Measurements from ENCODE around the gene GPC6.
A peak's percentile ranks its signal among the peaks of the same experiment; 100 is the strongest.

The GPC6 gene

DNA sequence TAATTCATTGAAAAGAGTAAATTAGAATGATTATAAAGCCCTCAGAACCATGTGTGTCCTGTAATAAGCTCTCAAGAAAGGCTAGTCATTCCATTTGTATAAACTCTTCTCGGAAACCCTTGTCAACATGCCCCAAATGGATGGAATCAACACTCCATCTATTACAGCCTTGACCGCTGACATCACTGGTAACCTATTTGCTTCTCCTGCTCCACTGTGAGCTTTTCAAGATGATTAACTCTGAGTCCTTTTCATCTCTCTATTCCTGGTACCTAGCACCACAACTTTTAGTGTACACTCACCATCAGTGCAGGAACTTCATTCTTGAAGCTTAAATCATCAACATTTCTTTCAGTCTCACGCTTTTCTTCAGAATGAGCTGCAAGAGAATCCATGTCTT is 640.9 kb downstream of the GPC6 start:
- WGBS (ENCODE audit: extremely low coverage, insufficient coverage, low lambda C conversion rate): no CpG with 5 or more reads among the region's 3 CpGs
- H3K4ac ChIP-seq (ENCODE audit: low read depth, low read length): no peak overlapping the region
- H3K4me2 ChIP-seq (ENCODE audit: low read length): no peak overlapping the region

DNA sequence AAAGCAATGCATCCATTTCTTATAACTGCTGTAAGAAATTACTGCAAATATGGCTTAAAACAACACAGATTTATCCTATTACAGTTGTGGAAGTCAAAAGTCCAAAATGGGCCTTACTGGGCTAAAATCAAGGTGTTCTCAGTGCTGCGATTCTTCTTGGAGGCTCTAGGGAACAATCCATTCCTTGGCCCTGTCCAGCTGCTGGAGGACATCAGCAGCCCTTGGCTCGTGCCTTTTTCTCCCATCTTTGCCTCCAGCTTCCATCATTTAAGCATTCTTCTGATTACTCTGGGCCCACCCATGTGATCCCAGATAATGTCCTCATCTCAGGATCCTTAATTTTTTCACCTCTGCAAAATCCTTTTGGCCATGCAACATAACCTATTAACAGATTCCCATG is 645.8 kb downstream of the GPC6 start:
- no peak overlapping the region for H3K4ac ChIP-seq (ENCODE audit: low read depth, low read length)
- no peak overlapping the region for H4K8ac ChIP-seq (ENCODE audit: low read depth, low read length)
- no peak overlapping the region for H3K56ac ChIP-seq (ENCODE audit: low read length)
- no peaks in the 10 kb centered on the region for H3K79me1 ChIP-seq (ENCODE audit: low read length)
- H3K27ac ChIP-seq (ENCODE audit: low read depth, low read length): no peak overlapping the region
- H3K27me3 ChIP-seq (ENCODE audit: insufficient read depth, low read length, poor library complexity): no peaks in the 10 kb centered on the region
- no peak overlapping the region for H2BK15ac ChIP-seq (replicated peaks; ENCODE audit: low read depth)
- no peak overlapping the region for H2BK5ac ChIP-seq (ENCODE audit: low read length)
- no CpG with 5 or more reads among the region's 2 CpGs for WGBS (ENCODE audit: extremely low coverage, insufficient coverage, low lambda C conversion rate)
- no peak overlapping the region for H2AK5ac ChIP-seq (ENCODE audit: low read length)
- H3K79me2 ChIP-seq (ENCODE audit: control insufficient read depth, insufficient read depth, low read length): no peaks in the 10 kb centered on the region
- no peaks in the 10 kb centered on the region for H3K4me1 ChIP-seq (ENCODE audit: control insufficient read depth, low read depth, low read length)
- no peak overlapping the region for H3K4me2 ChIP-seq (ENCODE audit: low read length)
- H3K4me3 ChIP-seq (ENCODE audit: low read length): no peak overlapping the region
- no peak overlapping the region for H2BK120ac ChIP-seq (ENCODE audit: low read depth, low read length)
- no peak overlapping the region for H3K9ac ChIP-seq (ENCODE audit: low read length)
- H3K36me3 ChIP-seq (ENCODE audit: control insufficient read depth, insufficient read depth, low read length): no peaks in the 10 kb centered on the region
- no peak overlapping the region for H3K23ac ChIP-seq (ENCODE audit: low read length)
- DNase-seq: peak; percentile 11
- no peak overlapping the region for H3K18ac ChIP-seq (ENCODE audit: low read length)
- no peak overlapping the region for H4K5ac ChIP-seq (ENCODE audit: low read length)

More for the DNA sequence above, 640.9 kb downstream of the GPC6 start:
- no peaks in the 10 kb centered on the region for H3K79me2 ChIP-seq (ENCODE audit: control insufficient read depth, insufficient read depth, low read length)
- no peak overlapping the region for H3K9ac ChIP-seq (ENCODE audit: low read length)
- no peak overlapping the region for H2BK120ac ChIP-seq (ENCODE audit: low read depth, low read length)
- H2AK5ac ChIP-seq (ENCODE audit: low read length): no peak overlapping the region
- H2BK5ac ChIP-seq (ENCODE audit: low read length): no peak overlapping the region
- no peaks in the 10 kb centered on the region for H3K79me1 ChIP-seq (ENCODE audit: low read length)
- no peak overlapping the region for H3K56ac ChIP-seq (ENCODE audit: low read length)
- no peak overlapping the region for H3K18ac ChIP-seq (ENCODE audit: low read length)
- H4K5ac ChIP-seq (ENCODE audit: low read length): no peak overlapping the region
- no peak overlapping the region for H3K23ac ChIP-seq (ENCODE audit: low read length)
- no peaks in the 10 kb centered on the region for H3K36me3 ChIP-seq (ENCODE audit: control insufficient read depth, insufficient read depth, low read length)
- no peaks in the 10 kb centered on the region for H3K27me3 ChIP-seq (ENCODE audit: insufficient read depth, low read length, poor library complexity)
- no peak for DNase-seq
- no peak overlapping the region for H3K4me3 ChIP-seq (ENCODE audit: low read length)
- no peaks in the 10 kb centered on the region for H3K4me1 ChIP-seq (ENCODE audit: control insufficient read depth, low read depth, low read length)
- no peak overlapping the region for H2BK15ac ChIP-seq (replicated peaks; ENCODE audit: low read depth)
- no peak overlapping the region for H3K27ac ChIP-seq (ENCODE audit: low read depth, low read length)
- no peak overlapping the region for H4K8ac ChIP-seq (ENCODE audit: low read depth, low read length)

DNA sequence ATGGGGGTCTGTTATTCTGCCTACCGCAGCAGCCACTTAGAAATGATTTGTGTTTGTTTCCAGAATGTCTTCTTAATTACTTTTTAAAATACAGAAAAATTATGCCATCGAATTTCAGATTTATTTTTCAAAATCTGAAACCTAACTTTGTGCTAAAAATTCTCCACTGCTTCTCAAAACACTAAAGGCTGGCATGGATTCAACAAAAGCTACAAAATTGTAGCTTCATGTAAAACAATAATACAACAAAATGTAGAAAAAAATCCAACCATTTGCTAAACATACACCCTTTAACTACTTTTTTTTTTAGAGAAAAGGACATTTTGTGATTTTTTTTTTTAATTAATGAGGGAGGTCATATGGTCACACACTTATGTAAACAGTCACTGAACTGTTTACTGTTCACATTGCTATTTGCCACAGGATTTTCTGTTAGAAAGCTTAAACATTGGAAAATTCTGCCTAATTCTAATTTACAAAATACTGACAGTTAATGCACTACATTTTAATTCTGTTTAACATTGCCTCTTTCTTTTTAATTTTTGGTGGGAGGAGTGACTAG is 646.3 kb downstream of the GPC6 start:
- DNase-seq: no peak
- Histone ChIP-seq H3K27ac (ENCODE audit: low read depth, low read length) (no peak overlapping the region), H3K18ac (ENCODE audit: low read length) (no peak overlapping the region)

GRCh38 chr13:93875547-93875946 is 648.9 kb downstream of the GPC6 start:
- Histone ChIP-seq H3K36me3 (ENCODE audit: control insufficient read depth, insufficient read depth, low read length) (no peaks in the 10 kb centered on the region), H3K27me3 (ENCODE audit: insufficient read depth, low read length, poor library complexity) (no peaks in the 10 kb centered on the region), H3K27ac (ENCODE audit: low read depth, low read length) (no peak overlapping the region), H4K8ac (ENCODE audit: low read depth, low read length) (no peak overlapping the region), H3K79me2 (ENCODE audit: control insufficient read depth, insufficient read depth, low read length) (no peaks in the 10 kb centered on the region), H4K5ac (ENCODE audit: low read length) (no peak overlapping the region), H3K4ac (ENCODE audit: low read depth, low read length) (no peak overlapping the region), H3K4me1 (ENCODE audit: control insufficient read depth, low read depth, low read length) (no peaks in the 10 kb centered on the region), H3K18ac (ENCODE audit: low read length) (no peak overlapping the region), H3K56ac (ENCODE audit: low read length) (no peak overlapping the region), H2BK5ac (ENCODE audit: low read length) (no peak overlapping the region), H2BK15ac (replicated peaks; ENCODE audit: low read depth) (no peak overlapping the region), H3K79me1 (ENCODE audit: low read length) (no peaks in the 10 kb centered on the region), H2AK5ac (ENCODE audit: low read length) (no peak overlapping the region), H3K23ac (ENCODE audit: low read length) (no peak overlapping the region), H3K9ac (ENCODE audit: low read length) (no peak overlapping the region), H3K4me2 (ENCODE audit: low read length) (no peak overlapping the region), H2BK120ac (ENCODE audit: low read depth, low read length) (no peak overlapping the region), H3K4me3 (ENCODE audit: low read length) (no peak overlapping the region)
- no peak for DNase-seq
- no CpG with 5 or more reads among the region's 1 CpG for WGBS (ENCODE audit: extremely low coverage, insufficient coverage, low lambda C conversion rate)

More for the DNA sequence above, 646.3 kb downstream of the GPC6 start:
- Histone ChIP-seq H2AK5ac (ENCODE audit: low read length) (no peak overlapping the region), H2BK5ac (ENCODE audit: low read length) (no peak overlapping the region), H2BK15ac (replicated peaks; ENCODE audit: low read depth) (no peak overlapping the region), H3K4ac (ENCODE audit: low read depth, low read length) (no peak overlapping the region), H3K79me2 (ENCODE audit: control insufficient read depth, insufficient read depth, low read length) (no peaks in the 10 kb centered on the region), H2BK120ac (ENCODE audit: low read depth, low read length) (no peak overlapping the region), H3K4me3 (ENCODE audit: low read length) (no peak overlapping the region), H4K8ac (ENCODE audit: low read depth, low read length) (no peak overlapping the region), H3K36me3 (ENCODE audit: control insufficient read depth, insufficient read depth, low read length) (no peaks in the 10 kb centered on the region), H3K4me1 (ENCODE audit: control insufficient read depth, low read depth, low read length) (no peaks in the 10 kb centered on the region), H3K9ac (ENCODE audit: low read length) (no peak overlapping the region), H4K5ac (ENCODE audit: low read length) (no peak overlapping the region), H3K23ac (ENCODE audit: low read length) (no peak overlapping the region), H3K79me1 (ENCODE audit: low read length) (no peaks in the 10 kb centered on the region), H3K4me2 (ENCODE audit: low read length) (no peak overlapping the region), H3K27me3 (ENCODE audit: insufficient read depth, low read length, poor library complexity) (no peaks in the 10 kb centered on the region), H3K56ac (ENCODE audit: low read length) (no peak overlapping the region)
- no CpG with 5 or more reads among the region's 2 CpGs for WGBS (ENCODE audit: extremely low coverage, insufficient coverage, low lambda C conversion rate)

DNA sequence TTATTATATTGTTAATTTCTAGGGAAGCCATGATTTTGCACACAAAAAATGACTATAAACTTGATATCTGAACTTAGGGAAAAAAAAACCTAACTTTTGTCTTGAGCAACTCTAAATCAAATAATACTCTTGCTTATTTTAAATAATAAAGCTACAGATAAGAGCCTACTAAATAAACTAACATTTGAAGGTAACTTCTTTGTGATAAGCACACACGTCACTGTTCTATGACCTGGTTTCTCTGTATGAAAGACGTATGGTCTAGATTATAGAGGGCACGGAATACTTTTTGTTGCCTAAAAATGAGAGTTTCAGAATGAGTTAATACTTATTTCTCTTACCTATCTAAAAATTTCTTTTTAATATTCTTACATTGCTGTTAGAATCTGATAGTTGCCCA is 649.6 kb downstream of the GPC6 start:
- H3K4ac ChIP-seq (ENCODE audit: low read depth, low read length): no peak overlapping the region
- H4K5ac ChIP-seq (ENCODE audit: low read length): no peak overlapping the region

GRCh38 chr13:93878675-93879074 is 652.1 kb downstream of the GPC6 start:
- Histone ChIP-seq H3K4me3 (ENCODE audit: low read length) (no peak overlapping the region), H3K4me2 (ENCODE audit: low read length) (no peak overlapping the region)

More for the DNA sequence above, 649.6 kb downstream of the GPC6 start:
- H2BK120ac ChIP-seq (ENCODE audit: low read depth, low read length): no peak overlapping the region
- no peaks in the 10 kb centered on the region for H3K27me3 ChIP-seq (ENCODE audit: insufficient read depth, low read length, poor library complexity)
- H2AK5ac ChIP-seq (ENCODE audit: low read length): no peak overlapping the region
- no peak overlapping the region for H3K27ac ChIP-seq (ENCODE audit: low read depth, low read length)
- H2BK15ac ChIP-seq (replicated peaks; ENCODE audit: low read depth): no peak overlapping the region
- no peak overlapping the region for H3K56ac ChIP-seq (ENCODE audit: low read length)
- no peak overlapping the region for H3K18ac ChIP-seq (ENCODE audit: low read length)
- H3K79me2 ChIP-seq (ENCODE audit: control insufficient read depth, insufficient read depth, low read length): no peaks in the 10 kb centered on the region
- no peaks in the 10 kb centered on the region for H3K36me3 ChIP-seq (ENCODE audit: control insufficient read depth, insufficient read depth, low read length)
- no peak overlapping the region for H3K9ac ChIP-seq (ENCODE audit: low read length)
- no peak for DNase-seq
- H3K4me1 ChIP-seq (ENCODE audit: control insufficient read depth, low read depth, low read length): no peaks in the 10 kb centered on the region
- WGBS (ENCODE audit: extremely low coverage, insufficient coverage, low lambda C conversion rate): no CpG with 5 or more reads among the region's 3 CpGs
- no peak overlapping the region for H2BK5ac ChIP-seq (ENCODE audit: low read length)
- no peaks in the 10 kb centered on the region for H3K79me1 ChIP-seq (ENCODE audit: low read length)
- no peak overlapping the region for H3K4me2 ChIP-seq (ENCODE audit: low read length)
- H4K8ac ChIP-seq (ENCODE audit: low read depth, low read length): no peak overlapping the region
- no peak overlapping the region for H3K23ac ChIP-seq (ENCODE audit: low read length)
- no peak overlapping the region for H3K4me3 ChIP-seq (ENCODE audit: low read length)

More at GRCh38 chr13:93878675-93879074, 652.1 kb downstream of the GPC6 start:
- H4K8ac ChIP-seq (ENCODE audit: low read depth, low read length): no peak overlapping the region
- no peak overlapping the region for H2AK5ac ChIP-seq (ENCODE audit: low read length)
- peak overlapping the region; percentile 15 for H3K56ac ChIP-seq (ENCODE audit: low read length)
- H3K4ac ChIP-seq (ENCODE audit: low read depth, low read length): no peak overlapping the region
- no peak overlapping the region for H3K27ac ChIP-seq (ENCODE audit: low read depth, low read length)
- no peaks in the 10 kb centered on the region for H3K4me1 ChIP-seq (ENCODE audit: control insufficient read depth, low read depth, low read length)
- no peaks in the 10 kb centered on the region for H3K36me3 ChIP-seq (ENCODE audit: control insufficient read depth, insufficient read depth, low read length)
- H2BK120ac ChIP-seq (ENCODE audit: low read depth, low read length): no peak overlapping the region
- H2BK5ac ChIP-seq (ENCODE audit: low read length): no peak overlapping the region
- H2BK15ac ChIP-seq (replicated peaks; ENCODE audit: low read depth): no peak overlapping the region
- H3K79me1 ChIP-seq (ENCODE audit: low read length): no peaks in the 10 kb centered on the region
- no peak overlapping the region for H3K9ac ChIP-seq (ENCODE audit: low read length)
- no peak overlapping the region for H3K18ac ChIP-seq (ENCODE audit: low read length)
- H3K23ac ChIP-seq (ENCODE audit: low read length): no peak overlapping the region
- H4K5ac ChIP-seq (ENCODE audit: low read length): no peak overlapping the region
- no peaks in the 10 kb centered on the region for H3K27me3 ChIP-seq (ENCODE audit: insufficient read depth, low read length, poor library complexity)
- no peak for DNase-seq
- WGBS (ENCODE audit: extremely low coverage, insufficient coverage, low lambda C conversion rate): no CpG with 5 or more reads among the region's 2 CpGs
- H3K79me2 ChIP-seq (ENCODE audit: control insufficient read depth, insufficient read depth, low read length): no peaks in the 10 kb centered on the region

Measured in mesendoderm (in vitro differentiated cells).